HG03064 (cell line): ENCODE results near the gene XXYLT1.
"Not testable (repeated sequence)": the region's sequence is repeated elsewhere in the genome, so short reads cannot be mapped to it uniquely, and the experiment has no call there.

Experiments
- ATAC-seq: cut with Tn5 transposase; IDR thresholded peaks from one replicate; pipeline ENCODE4 v1.9.1; 2021; ENCODE audit warnings: low read depth; ENCODE audit not compliant: unreplicated experiment

XXYLT1 gene

DNA sequence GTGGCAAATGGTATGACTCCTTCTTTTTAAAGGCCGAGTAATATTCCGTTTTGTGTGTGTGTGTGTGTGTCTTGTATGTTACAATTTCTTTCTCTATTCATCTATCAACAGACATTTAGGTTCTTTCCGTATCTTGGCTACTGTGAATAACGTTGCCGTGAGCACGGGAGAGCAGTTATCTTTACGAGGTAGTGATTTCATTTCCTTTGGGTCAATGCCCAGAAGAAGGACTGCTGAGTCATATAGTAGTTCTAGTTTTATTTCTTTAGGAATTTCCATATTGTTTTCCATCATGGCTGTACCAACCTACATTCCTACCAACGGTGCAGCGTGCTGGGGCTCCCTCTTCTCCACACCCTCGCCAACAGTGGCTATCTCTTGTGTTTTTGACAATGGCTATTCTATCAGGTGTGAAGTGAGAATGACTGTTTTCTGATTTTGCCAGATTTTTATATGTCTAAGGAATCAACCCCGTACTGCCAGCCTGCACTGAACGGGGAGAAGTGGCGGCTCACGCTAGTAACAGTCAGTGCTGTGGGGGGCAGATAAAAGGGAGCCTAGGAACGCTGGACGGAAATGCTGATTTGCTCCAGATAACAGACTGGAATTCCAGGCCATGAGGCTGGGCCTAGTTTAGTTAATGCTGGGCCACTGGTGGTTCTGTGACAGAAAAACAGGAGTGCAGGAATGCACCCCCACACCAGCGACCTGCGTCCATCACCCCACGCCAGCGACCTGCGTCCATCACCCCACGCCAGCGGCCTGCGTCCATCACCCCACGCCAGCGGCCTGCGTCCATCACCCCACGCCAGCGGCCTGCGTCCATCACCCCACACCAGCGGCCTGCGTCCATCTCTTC, 168.1 kb downstream of the XXYLT1 start:
- no peak for ATAC-seq

DNA sequence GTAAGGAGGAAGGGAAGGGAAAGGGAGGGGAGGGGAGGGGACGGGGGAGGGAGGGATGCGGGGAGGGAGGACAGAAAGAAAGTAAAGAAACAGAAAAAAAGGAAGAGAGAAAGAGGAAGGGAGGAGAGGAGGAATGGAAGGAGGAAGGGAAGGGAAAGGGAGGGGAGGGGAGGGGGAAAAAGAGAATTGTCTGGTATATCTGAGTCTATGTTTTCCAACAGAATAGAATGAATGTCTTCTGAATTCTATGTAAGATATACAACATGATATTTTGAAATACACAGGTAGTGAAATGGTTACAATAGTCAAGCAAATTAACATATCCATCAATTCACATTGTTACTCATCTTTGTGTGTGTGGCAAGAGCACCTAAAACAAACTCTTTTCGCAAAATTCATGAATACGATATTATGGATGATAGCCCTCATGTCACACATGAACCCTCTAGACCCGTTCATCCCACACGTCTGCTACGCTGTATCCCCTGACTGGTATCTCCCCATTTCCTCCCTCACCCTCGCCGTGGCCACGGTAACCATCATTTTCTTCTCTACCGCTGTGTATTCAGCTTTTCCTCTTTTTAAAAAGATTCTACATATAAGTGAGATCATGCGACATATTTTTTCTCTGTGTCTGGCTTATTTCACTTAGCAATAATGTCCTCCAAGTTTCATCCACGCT, 168.9 kb downstream of the XXYLT1 start:
- no peak for ATAC-seq

DNA sequence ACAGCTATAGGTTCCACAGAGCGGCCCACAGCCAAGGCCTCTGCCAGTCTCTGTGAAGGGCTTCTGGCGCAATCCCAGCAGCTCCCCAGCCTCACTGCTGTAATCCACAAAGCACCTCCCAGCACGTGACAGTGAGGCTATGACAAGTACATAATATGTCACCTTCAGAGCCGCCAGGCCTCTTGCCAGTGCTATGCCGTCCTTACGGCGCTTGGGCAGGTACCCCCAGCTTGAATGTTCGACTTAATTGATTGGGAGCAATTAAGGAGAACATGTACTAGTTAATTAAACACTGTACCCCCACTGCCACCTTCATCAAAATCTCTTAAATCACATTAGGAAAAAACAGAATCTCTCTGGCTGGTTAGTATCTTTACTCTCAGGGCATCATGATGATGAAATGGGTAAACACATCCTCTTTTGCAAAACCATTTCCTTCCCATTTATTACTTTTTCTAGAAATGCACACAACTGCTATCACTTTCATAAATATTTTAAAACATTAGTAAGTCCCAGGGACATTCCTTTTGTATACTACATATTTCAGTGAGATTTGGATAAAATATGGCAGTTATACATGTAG, 169.9 kb downstream of the XXYLT1 start:
- ATAC-seq, result no peak

DNA sequence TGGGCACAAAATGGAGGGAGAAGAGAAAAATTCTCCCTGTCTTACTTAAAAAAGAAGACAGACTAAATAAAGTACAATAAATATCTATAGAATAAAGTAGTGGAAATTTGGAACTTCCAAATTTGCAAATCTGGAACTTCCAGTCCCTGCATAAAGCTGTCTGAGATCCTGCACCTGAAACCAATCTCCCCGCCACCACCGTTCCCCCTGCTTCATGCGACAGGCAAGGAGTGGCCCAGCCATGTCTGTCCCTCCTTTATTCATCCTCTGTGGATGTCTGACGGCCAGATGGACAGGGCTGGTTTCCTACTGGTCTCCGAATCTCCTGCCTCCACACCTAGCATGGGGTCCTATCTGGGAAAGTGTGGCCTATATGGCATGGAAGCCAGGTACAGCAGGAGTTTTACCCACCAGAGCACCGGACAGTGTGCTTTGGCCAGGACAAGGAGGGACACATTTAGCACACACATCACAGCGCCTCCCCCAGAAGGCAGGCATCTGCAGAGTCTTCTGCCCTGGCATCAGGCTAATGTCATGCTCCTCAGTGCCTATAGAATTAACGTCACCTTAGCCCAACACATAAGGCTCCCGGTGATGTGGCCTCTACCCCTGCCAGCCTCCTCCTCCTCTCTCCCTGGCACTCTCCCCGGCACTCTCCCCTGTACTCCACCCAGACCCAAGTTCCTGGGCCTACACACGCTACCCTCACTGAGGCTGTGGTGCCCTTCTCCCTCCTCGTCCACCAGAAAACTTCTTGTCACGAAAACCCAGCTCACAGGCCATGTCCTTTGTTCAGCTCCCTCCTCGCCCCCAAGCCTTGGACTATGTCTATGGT, 170.8 kb downstream of the XXYLT1 start:
- ATAC-seq, result no peak

DNA sequence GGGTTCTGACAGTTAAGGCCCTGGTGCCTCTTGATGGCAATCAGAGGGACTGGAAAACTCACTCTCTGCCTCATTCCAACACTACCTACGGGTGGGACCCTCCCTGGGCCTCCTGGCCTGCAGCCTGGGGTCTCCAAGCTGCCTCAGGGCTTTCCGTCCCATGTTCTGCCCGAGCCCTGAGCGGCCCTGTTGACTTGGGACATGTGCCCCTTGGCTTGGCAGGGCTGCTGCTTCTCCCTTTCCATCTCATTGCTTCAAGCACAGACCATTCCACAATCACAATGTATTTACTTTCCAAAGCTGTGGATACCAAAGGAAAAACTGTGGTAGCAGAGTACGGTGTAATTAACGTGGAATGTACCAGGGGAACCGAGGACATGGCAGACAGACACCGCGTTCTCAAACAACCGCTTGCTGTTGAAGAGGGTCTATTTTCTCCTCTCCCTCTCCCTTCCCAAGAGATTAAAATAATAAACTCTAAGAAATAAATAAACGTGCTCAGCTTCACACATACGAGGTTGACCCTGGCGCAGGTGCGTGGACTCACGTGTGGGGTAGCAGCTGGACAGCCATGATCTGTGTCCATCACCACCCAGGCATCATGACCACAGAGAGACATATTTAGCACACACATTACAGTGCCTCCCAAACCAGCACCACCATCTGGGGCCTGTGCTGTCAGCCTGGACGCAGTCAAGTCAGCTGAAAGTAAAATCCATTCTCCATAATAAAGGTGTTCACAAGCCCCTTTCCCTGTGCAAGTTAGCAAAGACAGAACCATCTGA, 172.0 kb downstream of the XXYLT1 start:
- no peak for ATAC-seq

DNA sequence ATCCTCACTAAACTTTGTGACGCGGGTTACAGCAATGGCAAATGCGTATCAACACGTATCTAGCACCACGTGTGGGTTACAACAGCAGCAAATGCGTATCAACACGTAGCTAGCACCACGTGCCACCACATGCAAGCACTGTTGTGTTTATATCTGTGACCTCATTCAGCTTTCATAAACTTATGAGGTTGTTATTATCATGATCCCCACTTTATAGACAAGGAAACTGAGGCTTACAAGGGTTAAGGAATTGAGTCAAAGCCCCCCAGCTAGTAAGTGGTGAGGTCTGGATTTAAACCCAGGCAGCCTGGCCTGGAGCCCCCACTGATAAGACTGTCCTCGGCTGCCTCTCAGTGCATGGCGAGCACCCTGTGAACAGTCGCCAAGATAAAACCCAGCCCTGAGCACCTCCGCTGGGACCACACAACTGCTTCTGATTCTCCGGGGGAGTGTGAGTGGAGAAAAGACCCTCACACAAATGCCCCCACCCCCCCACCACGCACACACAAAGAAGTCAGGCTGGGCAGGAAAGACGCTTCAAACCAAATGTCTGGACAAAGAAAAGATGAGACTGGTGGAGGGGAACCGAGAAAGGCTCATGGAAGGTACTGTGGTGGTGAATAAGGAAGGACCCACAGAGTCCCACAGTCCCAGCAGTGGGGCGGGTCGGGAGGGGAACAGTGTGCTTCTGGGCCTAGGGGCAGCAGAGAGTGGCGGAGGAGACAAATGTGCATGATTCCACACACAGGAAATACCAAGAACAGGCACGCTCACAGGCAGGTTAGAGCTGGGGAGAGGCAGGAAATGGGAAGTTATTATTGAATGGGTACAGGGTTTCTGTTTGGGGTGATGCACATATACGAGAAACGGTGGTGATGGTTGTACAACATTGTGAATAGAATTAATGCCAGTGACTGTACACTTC, 173.4 kb downstream of the XXYLT1 start:
- ATAC-seq, result no peak

DNA sequence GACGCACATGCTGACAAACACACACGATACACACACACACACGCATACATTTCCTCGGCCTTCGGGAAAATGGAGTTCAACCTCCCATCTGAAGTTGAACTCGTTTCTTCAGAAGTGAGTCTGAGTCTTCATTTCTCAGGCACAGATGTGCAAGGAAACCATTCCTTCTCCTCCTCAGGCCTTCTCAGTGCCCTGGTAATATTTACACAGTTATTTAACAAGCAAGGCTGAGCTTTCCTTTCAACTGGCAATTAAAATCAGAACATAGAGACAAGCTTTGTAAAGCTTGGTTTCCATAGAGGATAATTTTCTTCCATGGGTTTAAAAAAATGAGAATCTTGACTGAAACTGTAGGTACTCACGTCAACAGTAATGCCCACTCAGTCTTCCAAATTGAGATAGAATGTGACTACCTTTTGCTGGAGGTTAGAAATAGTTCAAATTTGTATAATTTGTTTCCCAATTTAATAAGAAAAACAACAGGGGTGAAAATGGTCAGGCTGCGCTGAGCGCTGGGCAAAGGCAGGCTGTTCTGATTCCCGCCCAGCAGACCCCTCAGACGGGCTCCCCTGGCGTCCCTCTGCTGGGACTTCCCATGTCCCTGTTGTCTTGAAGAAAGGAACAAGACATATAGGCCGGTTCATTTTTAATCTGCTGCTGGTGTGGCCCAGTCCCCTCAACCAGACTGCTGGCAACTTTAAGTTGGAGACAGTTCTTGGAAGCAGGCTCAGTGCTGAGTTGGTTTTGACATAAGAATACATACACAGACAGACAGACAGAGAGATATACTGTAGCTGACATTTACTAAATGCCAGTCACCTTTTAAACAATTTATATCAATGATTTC, 174.3 kb downstream of the XXYLT1 start:
- ATAC-seq, result no peak

DNA sequence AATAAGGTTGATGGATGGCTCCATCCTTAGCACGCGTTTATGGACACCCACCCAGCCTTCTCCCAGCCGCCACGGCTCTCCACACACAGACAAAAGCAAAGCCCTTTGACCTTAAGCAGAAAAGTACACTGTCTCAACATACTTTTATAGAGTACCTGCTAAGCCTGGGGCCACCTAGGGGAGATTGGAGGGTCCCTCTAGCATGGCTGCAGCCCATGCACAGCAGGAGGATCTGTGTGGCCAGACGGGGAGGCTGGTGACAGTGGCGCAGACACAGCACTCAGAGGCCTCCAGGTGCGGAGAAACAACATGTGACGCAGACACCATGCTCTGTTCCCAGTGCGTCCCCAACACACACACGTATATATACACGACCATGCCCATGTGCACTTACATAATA, 174.9 kb downstream of the XXYLT1 start:
- ATAC-seq, result no peak

DNA sequence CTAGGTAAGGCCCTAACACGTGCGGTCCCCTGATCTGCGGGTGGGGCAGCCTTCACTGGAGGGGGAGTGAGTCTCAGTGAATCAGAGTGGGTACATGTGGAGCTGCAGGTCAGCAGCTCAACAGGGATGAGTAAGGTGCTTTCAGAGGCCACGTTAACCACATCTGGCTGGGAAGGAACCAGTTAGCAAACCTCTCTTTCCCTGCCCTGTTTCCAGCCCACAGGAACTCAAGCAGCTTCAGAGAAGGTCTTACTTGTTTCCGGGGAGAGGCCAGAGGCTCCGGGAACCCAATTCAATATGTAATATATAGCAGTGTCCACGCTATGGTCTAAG, 175.3 kb downstream of the XXYLT1 start:
- no peak for ATAC-seq

DNA sequence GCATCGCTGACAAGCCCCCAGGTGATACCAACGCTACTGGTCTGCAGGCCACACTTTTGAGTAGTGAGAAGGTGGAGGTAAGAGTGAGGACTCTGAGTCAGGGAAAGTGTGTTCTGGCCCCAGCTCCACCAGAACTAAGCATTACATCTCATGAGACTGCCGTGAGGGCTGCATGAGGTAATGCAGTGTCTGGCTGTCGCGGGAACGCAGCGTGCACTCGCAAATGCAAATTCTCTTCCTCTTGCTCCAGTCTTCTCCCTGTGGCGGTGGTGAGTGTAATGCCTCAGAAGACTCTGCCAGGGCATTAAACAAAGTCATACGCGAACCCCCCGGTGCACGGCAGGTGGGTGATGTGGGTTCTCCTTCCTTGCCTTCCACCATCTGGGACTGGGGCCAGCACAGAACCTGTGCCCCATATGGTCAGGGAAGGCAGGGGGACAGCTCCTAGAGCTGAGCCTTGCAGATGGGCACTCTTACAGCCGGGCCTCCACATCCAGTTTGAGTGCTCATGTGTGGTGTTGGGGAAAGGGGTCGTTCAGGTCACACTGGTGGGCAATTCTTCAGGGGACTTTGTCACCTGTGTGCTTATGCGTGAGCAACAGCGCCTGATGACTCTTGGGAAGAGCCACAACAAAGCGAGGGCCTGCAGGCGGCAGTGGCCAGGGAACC, 175.8 kb downstream of the XXYLT1 start:
- ATAC-seq, result peak; percentile 68

DNA sequence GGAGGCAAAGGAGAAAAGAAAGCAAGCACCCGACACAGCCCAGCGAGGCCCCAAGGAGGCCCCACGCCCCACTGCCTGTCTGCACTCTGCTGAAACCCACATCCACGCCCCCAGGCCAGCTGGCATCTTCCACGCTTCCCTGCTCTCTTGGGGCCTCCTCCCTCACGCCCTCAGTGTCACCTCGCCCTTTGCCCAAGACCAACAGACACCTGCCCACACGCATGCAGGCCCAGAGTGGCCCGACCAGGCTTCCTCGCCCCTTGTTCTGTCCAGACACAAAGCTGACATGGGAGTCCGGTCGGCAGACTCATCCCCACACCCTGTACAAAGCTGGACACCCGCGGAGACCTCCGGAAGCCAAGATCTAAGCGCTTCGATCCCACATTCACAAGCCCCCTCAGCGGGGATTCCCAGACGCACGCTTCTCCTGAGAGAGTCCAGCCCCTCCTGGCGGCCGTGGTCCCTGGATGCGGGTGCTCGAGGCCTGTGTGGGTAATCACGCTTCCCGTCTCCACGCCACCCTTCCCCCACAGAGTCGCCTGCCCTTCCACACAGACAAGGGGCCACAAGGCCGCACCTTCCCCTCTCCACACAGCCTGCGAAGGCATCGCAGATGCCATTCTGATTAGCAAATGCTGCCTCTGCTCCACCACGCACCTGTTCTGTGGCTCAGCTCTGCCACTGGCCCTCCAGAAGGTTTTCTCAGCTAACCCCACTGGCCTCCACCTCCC, 176.6 kb downstream of the XXYLT1 start:
- peak; percentile 66 for ATAC-seq

DNA sequence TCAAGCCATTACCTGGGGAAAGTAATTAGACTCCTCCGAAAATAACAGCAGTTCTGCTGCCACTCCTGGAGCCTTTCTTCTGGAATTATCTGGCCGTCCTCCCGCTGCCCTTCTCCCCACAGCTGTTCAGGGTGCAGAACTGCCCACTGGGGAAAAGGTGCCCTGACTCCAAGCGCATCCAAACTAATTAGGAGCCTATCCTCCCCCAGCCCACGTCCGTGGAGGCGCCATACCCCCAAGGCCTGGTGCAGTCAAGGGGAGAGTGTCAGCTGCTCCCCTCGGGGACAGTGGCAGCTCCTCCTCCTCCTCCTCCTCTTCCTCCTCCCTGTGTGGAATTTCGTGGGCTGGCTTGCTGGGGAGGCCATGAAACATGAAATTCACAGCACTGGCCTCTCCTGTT, 177.2 kb downstream of the XXYLT1 start:
- ATAC-seq, result no peak

DNA sequence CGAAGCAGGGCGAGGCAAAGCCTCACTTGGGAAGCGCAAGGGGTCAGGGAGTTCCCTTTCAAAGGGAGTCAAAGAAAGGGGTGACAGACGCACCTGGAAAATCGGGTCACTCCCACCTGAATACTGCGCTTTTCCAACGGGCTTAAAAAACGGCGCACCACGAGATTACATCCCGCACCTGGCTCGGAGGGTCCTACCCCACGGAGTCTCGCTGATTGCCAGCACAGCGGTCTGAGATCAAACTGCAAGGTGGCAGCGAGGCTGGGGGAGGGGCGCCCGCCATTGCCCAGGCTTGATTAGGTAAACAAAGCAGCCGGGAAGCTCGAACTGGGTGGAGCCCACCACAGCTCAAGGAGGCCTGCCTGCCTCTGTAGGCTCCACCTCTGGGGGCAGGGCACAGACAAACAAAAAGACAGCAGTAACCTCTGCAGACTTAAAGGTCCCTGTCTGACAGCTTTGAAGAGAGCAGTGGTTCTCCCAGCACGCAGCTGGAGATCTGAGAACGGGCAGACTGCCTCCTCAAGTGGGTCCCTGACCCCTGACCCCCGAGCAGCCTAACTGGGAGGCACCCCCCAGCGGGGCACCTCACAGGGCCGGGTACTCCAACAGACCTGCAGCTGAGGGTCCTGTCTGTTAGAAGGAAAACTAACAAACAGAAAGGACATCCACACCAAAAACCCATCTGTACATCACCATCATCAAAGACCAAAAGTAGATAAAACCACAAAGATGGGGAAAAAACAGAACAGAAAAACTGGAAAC, 182.9 kb downstream of the XXYLT1 start:
- ATAC-seq, result not testable (repeated sequence)

DNA sequence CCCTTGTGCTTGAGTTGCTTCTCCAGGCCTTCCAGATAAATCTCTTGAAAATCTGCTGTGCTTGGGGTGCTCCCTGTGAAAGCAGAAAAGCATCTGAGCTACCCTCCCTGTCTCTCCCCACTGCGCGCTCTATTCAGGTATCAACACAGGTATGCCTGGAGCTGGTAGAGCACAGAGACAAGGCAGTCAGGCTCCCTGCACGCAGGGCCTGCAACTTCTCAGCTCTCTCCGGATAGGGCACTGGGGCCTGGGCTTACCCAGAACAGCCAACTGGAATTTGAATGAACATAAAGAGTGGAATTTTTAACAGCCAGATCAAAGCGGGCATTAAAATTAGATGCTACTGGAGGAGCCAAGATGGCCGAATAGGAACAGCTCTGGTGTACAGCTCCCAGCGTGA, 183.6 kb downstream of the XXYLT1 start:
- ATAC-seq, result no peak

DNA sequence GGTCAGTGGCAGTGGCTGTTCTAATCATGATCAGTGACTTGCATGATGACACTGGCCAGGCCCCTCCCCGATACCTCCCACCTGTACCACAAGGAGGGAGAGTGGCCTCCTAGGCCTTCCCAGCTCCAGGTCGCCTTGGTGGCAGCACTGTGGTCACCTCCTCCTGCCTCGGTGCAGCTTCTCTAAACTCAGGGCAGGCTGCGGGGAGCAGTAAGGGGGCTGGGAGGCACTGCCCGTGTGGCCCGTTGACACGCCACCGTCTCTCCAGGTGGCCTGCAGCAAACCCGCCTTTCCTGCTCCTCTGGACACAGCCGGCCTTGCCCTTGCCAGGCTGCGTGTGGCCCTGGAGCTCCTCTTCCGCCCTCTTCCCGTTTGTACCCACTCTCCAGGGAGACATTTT, 184.1 kb downstream of the XXYLT1 start:
- ATAC-seq, result no peak

DNA sequence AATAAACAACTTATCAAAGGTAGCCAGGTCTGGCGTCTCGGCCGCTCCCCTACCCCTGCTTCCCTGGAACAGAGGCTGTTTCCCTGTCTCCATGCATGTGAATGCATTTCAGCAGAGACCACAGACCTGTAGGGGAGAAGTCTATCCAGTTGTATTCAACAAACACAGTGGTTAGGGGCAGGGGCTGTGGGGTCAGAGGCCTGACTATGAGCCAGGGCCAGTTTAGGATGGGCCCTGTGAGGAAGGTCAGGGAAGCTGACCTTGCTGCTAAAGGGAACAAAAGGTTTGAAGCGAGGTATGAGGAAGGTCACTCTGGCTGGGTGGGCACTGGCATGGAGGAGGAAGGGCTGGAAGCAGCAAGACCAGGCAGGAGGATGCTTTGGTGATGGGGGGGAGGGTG, 184.6 kb downstream of the XXYLT1 start:
- ATAC-seq, result no peak
